ENCODE measurements around the gene WDR45B. TPM values are rescaled to one million over a fixed set of nuclear protein-coding genes. Genes with fewer than 3 reads are reported as not detected.

Gene WDR45B
- total RNA-seq (ENCODE audit: low replicate concordance) = 74.0 and 100 TPM in 2 replicates
- long read RNA-seq, transcript WDR45B-201 (10 exons, 2,587 nt) = major isoform, 299 of 372 reads
- long read RNA-seq, transcript WDR45B-204 (9 exons, 869 nt) = minor isoform, 6 of 372 reads
- long read RNA-seq, transcript WDR45B-205 (10 exons, 2,322 nt) = minor isoform, 18 of 372 reads
- long read RNA-seq, partial matches to known transcripts = 21 of 372 reads
- long read RNA-seq, other reads (novel, unspliced or antisense) = 28 of 372 reads

- Mint-ChIP-seq H3K36me3 (no peaks in the 10 kb centered on the region), H3K9me3 (no peaks in the 10 kb centered on the region), H3K27ac (peak within 1 kb of the TSS; percentile 91), H3K27me3 (no peaks in the 10 kb centered on the region), H3K4me3 (peak within 1 kb of the TSS; percentile 87), H3K4me1 (ENCODE audit: unreplicated experiment) (peaks cover 14% of the 10 kb centered on the region)
- peak; percentile 94 for DNase-seq (ENCODE audit: extremely low spot score, unreplicated experiment)
- TF ChIP-seq, protein P1, sequence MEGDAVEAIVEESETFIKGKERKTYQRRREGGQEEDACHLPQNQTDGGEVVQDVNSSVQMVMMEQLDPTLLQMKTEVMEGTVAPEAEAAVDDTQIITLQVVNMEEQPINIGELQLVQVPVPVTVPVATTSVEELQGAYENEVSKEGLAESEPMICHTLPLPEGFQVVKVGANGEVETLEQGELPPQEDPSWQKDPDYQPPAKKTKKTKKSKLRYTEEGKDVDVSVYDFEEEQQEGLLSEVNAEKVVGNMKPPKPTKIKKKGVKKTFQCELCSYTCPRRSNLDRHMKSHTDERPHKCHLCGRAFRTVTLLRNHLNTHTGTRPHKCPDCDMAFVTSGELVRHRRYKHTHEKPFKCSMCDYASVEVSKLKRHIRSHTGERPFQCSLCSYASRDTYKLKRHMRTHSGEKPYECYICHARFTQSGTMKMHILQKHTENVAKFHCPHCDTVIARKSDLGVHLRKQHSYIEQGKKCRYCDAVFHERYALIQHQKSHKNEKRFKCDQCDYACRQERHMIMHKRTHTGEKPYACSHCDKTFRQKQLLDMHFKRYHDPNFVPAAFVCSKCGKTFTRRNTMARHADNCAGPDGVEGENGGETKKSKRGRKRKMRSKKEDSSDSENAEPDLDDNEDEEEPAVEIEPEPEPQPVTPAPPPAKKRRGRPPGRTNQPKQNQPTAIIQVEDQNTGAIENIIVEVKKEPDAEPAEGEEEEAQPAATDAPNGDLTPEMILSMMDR (conservative IDR thresholded peaks at IDR 0.05) = no peak
Observed at GRCh38 chr17:82648165-82648668, at the start of gene WDR45B. Gene WDR45B (minus strand): TSS chr17:82648444. CDS start chr17:82648340, 104 bp downstream.

DNA sequence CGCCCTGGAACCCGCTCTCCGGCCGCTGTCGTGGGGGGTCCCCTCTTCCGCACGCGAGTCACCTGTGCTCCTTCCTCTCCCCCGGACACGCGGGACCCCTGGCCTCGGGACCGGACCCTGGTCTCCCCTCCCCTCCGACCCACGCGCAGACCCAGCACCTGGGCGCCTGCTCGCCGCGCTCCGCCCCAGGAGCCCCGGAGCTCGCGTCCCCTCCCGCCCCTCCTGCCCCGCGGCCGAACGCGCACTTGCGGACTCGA, 49.5 kb upstream of the WDR45B start:
- no peak overlapping the region for H3K27ac Mint-ChIP-seq
- peaks cover 10% of the 10 kb centered on the region for H3K36me3 Mint-ChIP-seq
- peak overlapping the region; percentile 72 for H3K4me3 Mint-ChIP-seq
- H3K9me3 Mint-ChIP-seq = peaks cover 7% of the 10 kb centered on the region
- peaks cover 15% of the 10 kb centered on the region for H3K27me3 Mint-ChIP-seq
- peaks cover 5% of the 10 kb centered on the region for H3K4me1 Mint-ChIP-seq (ENCODE audit: unreplicated experiment)
- TF ChIP-seq, protein P1 (conservative IDR thresholded peaks at IDR 0.05) = no peak
- no peak for DNase-seq (ENCODE audit: extremely low spot score, unreplicated experiment)

- Mint-ChIP-seq H3K27ac (no peak overlapping the region), H3K9me3 (peaks cover 7% of the 10 kb centered on the region), H3K4me1 (ENCODE audit: unreplicated experiment) (peaks cover 5% of the 10 kb centered on the region), H3K36me3 (peaks cover 10% of the 10 kb centered on the region), H3K27me3 (peaks cover 15% of the 10 kb centered on the region), H3K4me3 (peak overlapping the region; percentile 72)
- TF ChIP-seq, protein P1 (conservative IDR thresholded peaks at IDR 0.05) = no peak
- no peak for DNase-seq (ENCODE audit: extremely low spot score, unreplicated experiment)
Observed at GRCh38 chr17:82696916-82697807, 48.9 kb upstream of the WDR45B start.

GRCh38 chr17:82696259-82696658, 48.0 kb upstream of the WDR45B start:
- Mint-ChIP-seq H3K36me3 (peaks cover 10% of the 10 kb centered on the region), H3K27me3 (peaks cover 15% of the 10 kb centered on the region), H3K27ac (no peak overlapping the region), H3K4me3 (peak overlapping the region; percentile 39), H3K9me3 (peaks cover 7% of the 10 kb centered on the region), H3K4me1 (ENCODE audit: unreplicated experiment) (peaks cover 5% of the 10 kb centered on the region)
- DNase-seq (ENCODE audit: extremely low spot score, unreplicated experiment) = no peak
- TF ChIP-seq, protein P1 (conservative IDR thresholded peaks at IDR 0.05) = no peak

DNA sequence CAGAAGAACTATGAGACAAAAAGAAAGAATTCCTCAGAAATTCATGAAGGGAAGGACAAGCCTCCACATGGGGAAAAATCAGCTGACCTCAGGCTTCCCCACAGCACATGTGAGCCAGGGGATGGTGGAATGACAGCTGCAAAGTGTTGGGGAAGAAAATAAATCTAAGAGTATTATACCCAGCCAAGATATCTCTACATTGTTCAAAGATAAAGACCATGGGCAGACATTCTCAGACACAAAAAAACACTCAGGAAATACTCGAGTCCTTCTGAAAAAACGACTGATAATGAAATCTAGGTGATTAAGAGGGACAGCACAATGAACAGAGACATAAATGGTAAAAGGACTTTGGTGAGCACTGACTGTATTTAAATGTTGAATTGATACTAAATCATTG, 46.4 kb upstream of the WDR45B start:
- H3K4me3 Mint-ChIP-seq = peak overlapping the region; percentile 54
- TF ChIP-seq, protein P1 (conservative IDR thresholded peaks at IDR 0.05) = no peak
- peaks cover 14% of the 10 kb centered on the region for H3K36me3 Mint-ChIP-seq
- peaks cover 14% of the 10 kb centered on the region for H3K4me1 Mint-ChIP-seq (ENCODE audit: unreplicated experiment)
- DNase-seq (ENCODE audit: extremely low spot score, unreplicated experiment) = no peak
- H3K9me3 Mint-ChIP-seq = peaks cover 7% of the 10 kb centered on the region
- peaks cover 13% of the 10 kb centered on the region for H3K27me3 Mint-ChIP-seq
- H3K27ac Mint-ChIP-seq = no peak overlapping the region

Measured in type B pancreatic cell (in vitro differentiated cells).